GM18870 (cell line): ENCODE measurements around the gene WAS.
"Not testable (repeated sequence)": the region's sequence is repeated elsewhere in the genome, so short reads cannot be mapped to it uniquely, and the experiment has no call there.

Source experiments
- ATAC-seq: cut with Tn5 transposase; IDR thresholded peaks from one replicate; pipeline ENCODE4 v1.9.1; 2021; ENCODE audit warnings: moderate library complexity; ENCODE audit not compliant: unreplicated experiment

The WAS gene

DNA sequence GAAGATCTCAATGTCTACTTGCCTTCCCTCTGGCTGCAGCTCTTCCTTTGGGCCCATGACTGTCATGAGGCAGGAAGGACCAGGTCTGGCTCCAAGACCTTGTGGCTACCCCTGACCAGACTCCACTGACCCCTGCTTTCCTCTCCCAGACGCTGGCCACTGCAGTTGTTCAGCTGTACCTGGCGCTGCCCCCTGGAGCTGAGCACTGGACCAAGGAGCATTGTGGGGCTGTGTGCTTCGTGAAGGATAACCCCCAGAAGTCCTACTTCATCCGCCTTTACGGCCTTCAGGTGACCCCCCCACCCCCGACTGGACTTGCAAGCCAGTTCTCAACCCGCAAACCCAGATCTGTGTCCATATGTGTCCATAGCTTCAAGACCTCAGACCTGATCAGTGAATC, 535 bp downstream of the WAS start:
- ATAC-seq, result no peak

DNA sequence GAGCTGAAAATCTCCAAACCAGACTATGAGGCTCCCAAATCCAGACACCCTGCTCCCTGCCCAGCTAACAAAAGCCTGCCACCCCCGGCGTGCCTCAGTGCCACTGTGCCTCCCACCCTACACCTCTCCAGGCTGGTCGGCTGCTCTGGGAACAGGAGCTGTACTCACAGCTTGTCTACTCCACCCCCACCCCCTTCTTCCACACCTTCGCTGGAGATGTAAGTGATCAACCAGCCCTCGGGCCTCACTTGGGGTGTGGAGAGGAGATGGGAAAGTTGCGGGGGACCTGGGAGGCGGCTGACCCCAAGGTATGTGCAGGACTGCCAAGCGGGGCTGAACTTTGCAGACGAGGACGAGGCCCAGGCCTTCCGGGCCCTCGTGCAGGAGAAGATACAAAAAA, 1.8 kb downstream of the WAS start:
- ATAC-seq, result no peak

DNA sequence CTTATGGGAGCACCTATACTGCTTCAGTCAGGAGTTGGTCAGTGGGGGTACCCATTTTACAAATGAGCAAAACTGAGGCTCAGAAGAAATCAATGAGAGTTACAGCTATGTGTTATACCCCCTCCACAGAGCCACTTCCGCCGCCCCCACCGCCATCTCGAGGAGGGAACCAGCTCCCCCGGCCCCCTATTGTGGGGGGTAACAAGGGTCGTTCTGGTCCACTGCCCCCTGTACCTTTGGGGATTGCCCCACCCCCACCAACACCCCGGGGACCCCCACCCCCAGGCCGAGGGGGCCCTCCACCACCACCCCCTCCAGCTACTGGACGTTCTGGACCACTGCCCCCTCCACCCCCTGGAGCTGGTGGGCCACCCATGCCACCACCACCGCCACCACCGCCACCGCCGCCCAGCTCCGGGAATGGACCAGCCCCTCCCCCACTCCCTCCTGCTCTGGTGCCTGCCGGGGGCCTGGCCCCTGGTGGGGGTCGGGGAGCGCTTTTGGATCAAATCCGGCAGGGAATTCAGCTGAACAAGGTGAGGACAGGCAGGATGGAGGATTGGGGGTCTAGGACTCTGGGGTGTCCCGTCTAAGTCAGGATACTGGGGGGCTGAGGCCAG, 5.0 kb downstream of the WAS start:
- no peak for ATAC-seq

DNA sequence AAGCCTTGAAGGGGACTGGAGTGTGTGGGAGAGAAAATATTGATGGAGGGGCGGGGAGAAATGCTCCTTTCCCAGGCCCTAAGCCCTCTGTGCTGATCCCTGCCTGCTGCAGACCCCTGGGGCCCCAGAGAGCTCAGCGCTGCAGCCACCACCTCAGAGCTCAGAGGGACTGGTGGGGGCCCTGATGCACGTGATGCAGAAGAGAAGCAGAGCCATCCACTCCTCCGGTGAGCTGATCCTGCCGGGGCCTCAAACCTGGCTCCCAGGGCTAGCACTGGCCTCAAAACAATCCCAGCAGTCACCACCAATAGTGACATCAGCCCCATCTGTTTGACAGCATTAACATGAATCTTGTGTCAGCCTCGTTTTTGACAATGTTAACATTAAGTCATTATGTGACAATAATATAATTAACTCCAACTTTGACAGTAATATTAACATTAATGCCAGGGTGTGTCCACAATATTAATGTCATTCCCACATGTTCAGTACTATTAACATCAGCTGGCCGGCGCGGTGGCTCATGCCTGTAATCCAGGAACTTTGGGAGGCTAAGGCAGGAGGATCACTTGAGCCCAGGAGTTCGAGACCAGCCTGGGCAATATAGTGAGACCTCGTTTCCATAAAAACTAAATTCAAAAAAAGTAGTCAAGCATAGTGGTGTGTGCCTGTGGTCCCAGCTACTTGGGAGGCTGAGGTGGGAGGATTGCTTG, 5.8 kb downstream of the WAS start:
- no peak for ATAC-seq

DNA sequence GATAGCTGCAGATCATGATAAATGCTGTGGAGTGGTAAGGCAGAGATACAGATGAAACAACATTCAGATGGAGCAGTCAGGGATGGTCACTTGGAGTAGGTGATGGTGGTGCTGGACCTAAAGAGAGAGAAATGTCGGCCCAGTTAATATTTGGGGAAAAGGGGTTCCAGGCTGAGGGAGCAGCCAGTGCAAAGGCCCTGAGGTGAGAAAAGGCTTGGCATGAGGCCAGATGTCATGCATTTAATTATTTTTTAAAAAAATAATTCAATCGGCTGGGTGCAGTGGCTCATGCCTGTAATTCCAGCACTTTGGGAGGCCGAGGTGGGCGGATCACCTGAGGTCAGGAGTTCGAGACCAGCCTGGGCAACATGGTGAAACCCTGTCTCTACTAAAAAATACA, 8.1 kb downstream of the WAS start:
- not testable (repeated sequence) for ATAC-seq

DNA sequence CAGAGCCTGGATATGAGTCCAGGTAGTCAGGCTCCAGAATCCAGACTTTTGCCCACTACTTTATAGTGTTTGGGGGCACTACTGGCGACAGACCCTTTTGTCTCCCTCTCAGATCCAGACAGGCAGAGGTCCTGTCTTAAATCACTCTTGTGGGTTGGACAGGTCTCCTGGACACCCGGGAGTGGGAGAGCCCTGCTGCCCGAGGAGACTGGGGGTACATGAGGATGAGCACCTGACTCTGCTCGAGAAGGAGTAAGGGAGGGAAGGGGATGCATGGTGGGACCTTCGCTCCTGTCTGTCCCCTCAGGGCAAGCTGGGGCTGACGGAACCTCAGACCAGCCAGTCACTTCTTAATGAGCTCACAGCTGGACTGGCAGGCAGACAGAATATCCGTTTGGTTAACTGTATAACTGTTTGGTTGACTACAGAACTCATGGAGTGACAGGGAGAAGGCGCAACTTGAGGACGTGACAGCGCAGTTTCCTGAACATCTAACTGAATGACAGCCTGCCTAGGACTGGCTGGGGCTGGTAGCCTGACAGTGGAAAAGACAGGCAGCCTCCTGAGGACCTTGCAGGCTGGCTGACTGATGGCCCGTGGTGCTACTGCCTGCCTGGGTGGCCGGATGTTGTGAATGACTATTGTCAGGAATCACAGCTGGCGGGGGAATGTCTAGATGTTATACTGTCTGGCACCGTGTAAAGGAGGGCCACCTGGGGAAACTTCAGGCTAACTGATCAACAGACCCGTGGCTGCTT, 11.4 kb downstream of the WAS start:
- no peak for ATAC-seq

DNA sequence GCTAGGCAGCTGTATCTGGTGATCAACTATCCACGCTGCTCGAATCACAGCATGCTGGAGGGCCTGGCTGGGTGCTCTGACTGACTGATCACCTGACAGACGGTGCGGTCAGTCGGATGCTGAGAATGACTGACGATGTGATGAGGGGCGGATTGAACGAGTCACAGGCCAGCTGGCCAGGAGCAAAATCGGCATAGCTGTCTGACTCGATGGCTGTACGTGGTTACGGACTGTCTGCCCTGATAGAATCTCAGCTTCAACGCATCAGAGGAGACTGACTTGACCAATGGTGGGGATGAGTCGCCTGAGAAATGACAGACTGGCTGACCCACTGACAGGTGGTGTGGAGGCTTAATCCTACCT, 11.9 kb downstream of the WAS start:
- ATAC-seq, result no peak

DNA sequence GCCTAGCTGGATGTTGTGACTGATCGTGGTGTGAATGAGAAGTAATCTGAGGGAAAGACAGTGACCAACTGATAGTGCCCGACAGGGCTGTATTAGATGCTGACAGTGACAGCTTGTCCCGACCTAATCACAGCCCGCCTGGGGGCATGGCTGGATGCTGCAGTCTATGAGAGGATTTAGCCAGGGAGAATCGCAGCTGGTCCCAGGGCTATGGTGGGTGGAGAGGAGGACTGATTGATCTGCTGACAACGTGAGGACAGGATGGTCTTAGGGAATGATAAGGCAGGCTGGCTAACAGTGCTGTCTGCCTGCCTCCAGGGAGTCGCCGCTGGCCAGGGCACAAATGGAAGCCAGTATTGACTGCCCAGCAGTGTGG, 12.3 kb downstream of the WAS start:
- no peak for ATAC-seq

DNA sequence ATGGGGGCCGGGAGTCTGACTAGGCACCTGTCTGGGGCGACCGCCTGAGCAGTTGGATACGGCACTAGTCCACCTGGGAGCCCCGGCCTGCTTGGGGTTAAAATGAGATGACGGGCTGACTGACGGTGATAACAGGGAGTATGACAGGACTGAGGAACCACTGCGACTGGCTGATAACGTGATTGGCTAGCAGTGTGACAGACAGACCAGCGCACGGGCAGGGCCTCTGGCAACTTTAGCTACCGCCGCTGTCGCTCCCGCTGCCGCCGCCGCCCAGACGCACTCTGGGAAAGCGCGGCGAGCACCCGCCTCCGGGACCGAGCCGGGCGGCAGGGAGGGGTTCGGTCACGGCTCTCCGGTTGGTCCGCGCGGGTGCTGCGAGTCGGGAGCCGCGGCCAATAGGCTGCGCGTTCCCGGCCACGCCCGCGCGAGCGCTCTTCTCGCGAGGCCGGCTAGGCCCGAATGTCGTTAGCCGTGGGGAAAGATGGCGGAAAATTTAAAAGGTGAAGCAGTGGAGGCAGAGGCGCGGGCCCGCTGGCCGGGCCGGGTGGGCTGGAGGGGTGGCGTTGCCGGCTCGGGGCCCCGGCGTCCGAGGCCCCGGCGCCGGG, 12.8 kb downstream of the WAS start, which contains the start of gene SUV39H1:
SUV39H1 (plus strand) TSS at position 434 of the 608 bp plus-strand sequence; CDS start at position 485, 51 bp downstream.
- peak; percentile 73 for ATAC-seq

DNA sequence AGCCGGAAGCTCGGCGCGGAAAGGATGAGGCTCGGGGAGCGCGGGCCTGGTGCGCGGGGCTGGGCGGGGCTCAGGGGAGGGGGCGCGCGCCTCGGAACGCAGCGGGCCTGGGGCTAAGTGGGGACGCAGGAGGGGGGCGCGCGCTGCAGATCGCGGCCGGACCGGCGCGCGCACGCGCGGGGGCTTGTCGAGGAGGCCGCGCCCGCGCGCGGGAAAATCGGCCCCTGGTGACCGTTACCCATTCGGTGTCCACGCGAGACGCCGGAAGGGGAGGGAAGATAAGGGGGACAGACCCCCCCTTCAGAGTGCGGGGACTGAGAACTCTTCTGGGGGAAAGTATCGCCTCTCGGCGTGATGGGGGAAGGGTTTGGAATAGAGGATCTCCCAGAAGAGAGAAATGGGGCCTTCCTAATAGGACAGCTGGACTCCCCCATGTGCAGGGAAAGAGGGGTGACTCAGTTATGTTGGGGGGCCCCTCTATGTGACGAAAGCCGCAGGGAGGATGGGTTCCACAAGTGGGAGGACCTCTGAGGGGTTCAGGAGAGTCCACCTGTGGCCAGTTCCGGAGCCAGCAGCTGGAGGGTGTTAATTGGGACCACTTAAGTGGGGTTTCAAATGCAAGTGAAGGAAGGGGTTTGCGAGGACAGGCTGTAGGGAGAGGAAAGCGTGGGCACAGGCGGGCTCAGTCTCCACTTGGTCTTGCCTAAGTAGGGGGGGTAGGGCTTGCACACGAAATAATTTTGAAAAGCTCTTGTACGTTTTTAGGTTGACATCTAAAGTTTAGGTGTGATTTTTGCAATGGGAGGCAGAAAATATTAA, 13.5 kb downstream of the WAS start:
- ATAC-seq, result no peak

DNA sequence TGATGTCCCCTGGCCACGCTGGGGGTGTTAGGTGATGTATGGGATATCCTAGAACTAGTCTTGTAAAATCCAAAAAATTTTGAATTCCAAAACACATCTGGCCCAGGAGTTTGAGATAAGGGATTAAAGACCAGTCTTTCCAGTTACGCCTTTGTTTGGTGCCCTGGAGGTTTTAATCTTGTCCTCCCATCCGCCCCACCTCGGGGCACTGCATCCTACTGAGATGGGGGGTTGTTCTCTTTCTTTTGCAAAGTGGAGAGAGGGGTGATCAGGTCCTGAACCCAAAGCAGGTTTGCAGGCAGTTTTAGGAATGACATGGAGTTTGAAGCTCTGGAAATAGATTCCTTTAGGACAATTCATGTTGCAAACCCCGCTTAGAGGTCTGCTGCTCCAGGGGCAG, 14.7 kb downstream of the WAS start:
- ATAC-seq, result no peak

DNA sequence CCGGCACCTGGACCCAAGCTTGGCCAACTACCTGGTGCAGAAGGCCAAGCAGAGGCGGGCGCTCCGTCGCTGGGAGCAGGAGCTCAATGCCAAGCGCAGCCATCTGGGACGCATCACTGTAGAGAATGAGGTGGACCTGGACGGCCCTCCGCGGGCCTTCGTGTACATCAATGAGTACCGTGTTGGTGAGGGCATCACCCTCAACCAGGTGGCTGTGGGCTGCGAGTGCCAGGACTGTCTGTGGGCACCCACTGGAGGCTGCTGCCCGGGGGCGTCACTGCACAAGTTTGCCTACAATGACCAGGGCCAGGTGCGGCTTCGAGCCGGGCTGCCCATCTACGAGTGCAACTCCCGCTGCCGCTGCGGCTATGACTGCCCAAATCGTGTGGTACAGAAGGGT, 16.6 kb downstream of the WAS start:
- no peak for ATAC-seq

DNA sequence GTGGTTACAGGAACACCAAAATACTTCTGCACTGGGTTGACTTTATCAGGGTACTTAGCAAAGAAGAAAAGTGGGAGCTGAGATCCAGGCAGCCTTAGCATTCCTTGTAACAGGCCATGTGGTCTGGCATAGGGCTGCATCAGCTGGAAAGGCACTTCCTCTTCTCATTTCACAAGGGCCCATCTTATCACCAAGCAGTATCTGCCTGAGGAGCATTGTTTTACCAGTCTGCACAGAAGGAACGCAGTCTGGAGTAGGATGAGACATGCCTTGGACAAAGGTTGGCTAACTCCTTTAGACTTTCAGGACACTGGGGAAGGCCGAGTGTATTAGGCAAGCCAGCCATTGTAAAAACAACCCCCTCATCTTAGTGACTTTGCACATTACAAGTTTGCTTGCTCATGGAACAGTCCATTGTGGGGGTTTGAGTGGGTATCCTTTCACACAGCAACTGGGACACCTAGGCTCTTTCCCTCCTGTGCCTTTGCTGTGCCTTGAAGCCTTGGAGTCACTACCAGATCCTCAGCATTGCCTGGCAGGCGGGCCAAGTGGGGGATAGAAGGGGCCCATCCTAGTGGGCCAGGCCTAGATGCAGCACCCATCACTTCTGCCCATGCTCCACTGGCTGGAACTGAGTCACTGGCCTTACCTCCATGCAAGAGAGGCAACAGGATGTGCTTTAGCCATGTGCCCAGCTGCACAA, 17.5 kb downstream of the WAS start:
- no peak for ATAC-seq

DNA sequence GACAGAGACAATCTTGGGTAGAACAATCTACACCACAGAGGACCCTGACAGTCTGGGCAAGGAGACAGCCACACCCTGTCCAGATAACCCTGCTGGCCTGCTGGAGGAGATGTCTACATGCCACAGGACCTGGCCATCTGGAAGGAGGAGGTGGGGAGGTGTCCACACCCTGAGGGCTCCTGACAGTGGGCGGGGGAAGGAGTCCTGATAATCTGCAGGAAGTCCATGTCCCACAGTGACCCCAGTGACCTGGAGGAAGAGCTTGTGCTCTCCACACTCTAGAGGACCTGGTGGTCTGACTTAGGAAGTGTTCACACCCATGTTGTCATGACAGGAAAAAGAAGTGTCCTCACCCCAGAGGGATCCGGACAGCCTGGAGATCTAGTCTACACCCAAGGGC, 18.4 kb downstream of the WAS start:
- no peak for ATAC-seq

DNA sequence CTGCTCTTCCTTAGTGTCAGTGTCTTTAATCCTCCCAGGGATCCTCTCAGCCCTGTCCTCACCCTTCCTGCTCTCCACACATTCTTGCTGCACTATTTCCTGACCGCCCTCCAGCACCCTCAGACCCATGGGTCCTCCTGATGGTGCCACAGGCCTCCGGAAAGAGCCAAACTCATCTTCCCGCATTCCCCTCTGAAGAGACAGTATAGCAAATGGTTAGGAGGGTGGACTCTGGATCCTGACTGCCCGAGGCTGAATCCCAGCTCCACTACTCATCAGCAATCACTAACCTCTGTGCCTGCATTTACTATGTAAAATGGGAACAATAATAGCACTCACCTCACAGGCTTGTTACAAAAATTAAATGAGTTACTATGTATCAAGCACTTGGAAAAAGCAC, 19.1 kb downstream of the WAS start:
- no peak for ATAC-seq

DNA sequence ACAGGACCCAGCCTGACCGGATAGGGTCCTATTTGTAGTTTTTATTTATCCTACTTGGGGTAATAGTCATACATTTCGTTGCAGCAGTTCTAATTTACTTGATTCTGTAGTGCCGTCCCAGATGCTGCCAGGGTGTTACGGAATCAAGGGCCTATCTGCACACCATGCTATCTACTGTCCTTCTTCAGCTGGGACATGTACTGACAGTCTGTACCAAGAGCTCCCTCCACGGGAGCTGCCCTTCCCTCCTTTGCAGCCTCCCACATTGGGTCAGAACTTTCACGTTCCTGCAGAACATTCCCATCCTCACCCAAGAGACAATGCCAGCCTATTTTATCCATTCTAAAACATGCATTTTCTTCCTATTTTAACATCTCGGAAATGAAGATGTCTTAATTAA, 19.6 kb downstream of the WAS start:
- no peak for ATAC-seq

DNA sequence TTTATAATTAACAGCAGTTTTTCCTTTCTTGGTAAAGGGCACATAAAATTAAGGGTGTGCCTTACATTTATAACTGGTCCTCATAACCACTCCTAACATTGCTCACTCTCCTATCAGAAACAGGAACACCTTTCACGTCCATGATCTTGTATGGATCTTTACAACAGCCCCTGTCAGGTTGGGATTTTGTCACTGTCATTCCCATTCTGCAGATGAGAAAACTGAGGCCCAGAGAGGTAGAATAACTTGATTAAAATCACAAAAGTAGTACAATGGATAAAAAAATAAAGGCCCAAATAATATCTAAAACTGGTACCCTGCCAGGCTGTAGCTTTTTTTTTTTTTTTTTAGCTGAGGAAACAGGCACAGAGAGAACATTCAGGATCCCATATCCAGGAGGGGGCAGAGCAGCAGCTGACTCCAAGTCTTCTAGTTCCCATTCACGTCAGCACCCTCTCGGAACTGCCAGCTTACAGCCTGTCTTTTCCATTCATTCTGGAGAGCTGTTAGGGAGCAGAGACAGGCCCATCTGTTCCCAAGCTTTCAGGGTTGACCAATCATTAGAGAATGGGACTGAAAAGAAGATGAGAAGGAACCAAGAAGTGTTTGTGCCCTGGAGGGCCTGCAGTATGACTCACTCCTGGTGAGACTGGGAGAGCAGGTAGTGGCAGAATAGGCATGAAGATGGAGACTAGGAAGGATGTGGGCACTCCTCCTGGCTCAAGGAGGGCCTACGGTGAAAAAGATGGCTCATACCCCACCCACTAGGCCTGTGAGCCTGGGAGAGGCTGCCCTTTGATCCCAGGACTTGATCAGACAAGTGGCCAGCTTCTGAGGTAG, 20.3 kb downstream of the WAS start:
- no peak for ATAC-seq

DNA sequence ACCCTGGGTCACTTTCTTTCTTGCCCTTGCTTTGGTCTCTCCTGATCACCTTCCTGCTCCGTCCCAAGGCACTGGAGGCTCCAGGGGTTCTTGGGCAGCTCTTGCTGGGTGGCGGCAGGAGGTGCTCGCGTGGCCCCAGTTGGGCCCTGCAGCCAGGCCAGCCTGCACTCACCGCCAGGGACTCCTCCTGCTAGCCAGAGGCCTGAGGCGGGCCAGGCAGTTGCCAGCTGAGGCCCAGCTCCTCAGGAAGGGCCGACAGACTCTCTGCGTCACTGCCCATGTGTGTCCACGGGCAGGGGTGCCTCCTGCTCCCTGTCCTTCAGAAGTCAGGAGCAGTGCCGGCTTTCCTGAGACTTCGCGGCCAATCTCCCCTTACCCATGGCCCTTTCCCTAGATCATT, 22.3 kb downstream of the WAS start:
- no peak for ATAC-seq

DNA sequence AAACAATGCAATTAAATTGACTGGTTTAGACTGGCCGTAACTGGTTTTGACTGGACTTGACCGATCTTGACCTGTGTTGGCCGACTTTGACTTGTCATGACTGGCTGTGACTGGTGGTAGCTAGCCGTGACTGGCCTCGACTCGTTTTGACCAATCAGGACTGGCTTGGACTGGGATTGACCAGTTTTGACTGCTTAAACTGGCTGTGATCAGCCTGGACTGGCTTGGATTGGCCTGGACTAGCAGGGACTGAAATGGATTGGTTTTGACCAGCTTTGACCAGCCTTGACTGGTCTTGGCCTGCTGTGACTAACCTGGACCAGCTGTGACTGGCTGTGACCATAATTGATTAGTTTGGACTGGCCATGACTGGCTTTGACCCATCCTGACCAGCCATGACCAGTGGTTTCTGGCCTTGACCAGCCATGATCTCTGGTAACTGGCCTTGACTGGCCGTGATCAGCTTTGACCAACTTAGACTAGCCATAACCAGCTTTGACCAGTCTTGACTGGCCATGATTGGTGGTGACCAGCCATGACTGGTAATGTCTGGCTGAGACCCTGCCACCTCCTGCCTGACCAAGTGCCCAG, 26.0 kb downstream of the WAS start:
- ATAC-seq, result no peak
